ENCODE measurements around the gene ARHGEF10L. TPM values are rescaled to one million over a fixed set of nuclear protein-coding genes. Genes with fewer than 3 reads are reported as not detected.

The ARHGEF10L gene
- total and polyA plus RNA-seq, 8 donors: 36.2 to 104 (median 52.8) TPM

- no peaks in the 10 kb centered on the region for H3K27me3 ChIP-seq
- FAIRE-seq (no peak), DNase-seq (no peak), ATAC-seq (no peak)
- H3K9me3 ChIP-seq: no peaks in the 10 kb centered on the region
- no peak overlapping the region for H3K4me3 ChIP-seq
- intact Hi-C loops (cut with DNase I): no loop called here
- WGBS, 2 donors: 87 to 91% methylated on average over 32 of the region's 32 CpGs
- H3K4me1 ChIP-seq: no peaks in the 10 kb centered on the region
- peaks cover 0 to 38% (median 0%) of the 10 kb centered on the region in 3 donors for H3K36me3 ChIP-seq
- H3K27ac ChIP-seq: no peak overlapping the region
- TF ChIP-seq CTCF (IDR thresholded peaks at IDR 0.05): no peak
These were observed 107.2 kb downstream of the ARHGEF10L start for GRCh38 chr1:17646444-17647280.

GRCh38 chr1:17648457-17649145, 109.1 kb downstream of the ARHGEF10L start:
- Histone ChIP-seq H3K4me1 (no peaks in the 10 kb centered on the region), H3K4me3 (no peak overlapping the region), H3K27me3 (no peaks in the 10 kb centered on the region), H3K36me3 (peaks cover 2 to 48% (median 2%) of the 10 kb centered on the region in 3 donors), H3K27ac (peak overlapping the region in 3 of 4 donors; percentile 8 to 60 (median 59)), H3K9me3 (no peaks in the 10 kb centered on the region)
- ATAC-seq (peak; percentile 39 to 62 (median 46)), FAIRE-seq (no peak), DNase-seq (peak in 3 of 6 donors; percentile 54 to 60 (median 57))
- intact Hi-C loops (cut with DNase I): no loop called here
- TF ChIP-seq CTCF (IDR thresholded peaks at IDR 0.05): no peak
- WGBS, 2 donors: 57 to 63% methylated on average over 20 of the region's 20 CpGs

- no peak for TF ChIP-seq CTCF (IDR thresholded peaks at IDR 0.05)
- no peaks in the 10 kb centered on the region for H3K4me1 ChIP-seq
- DNase-seq (no peak), ATAC-seq (no peak), FAIRE-seq (no peak)
- no peaks in the 10 kb centered on the region for H3K9me3 ChIP-seq
- H3K27ac ChIP-seq: peak overlapping the region in 2 of 4 donors; percentile 59 to 60
- no peaks in the 10 kb centered on the region for H3K27me3 ChIP-seq
- H3K36me3 ChIP-seq: peaks cover 2 to 53% (median 3%) of the 10 kb centered on the region in 3 donors
- intact Hi-C loops (cut with DNase I): loop anchor here in 1 of 3 donors (10.0 kb wide), 1 partner anchor 265 kb away; no protein-coding TSS in a partner anchor
- WGBS, 2 donors: 89 to 91% methylated on average over 11 of the region's 11 CpGs
- H3K4me3 ChIP-seq: no peak overlapping the region
These were observed 110.0 kb downstream of the ARHGEF10L start for GRCh38 chr1:17649371-17650106.

GRCh38 chr1:17653276-17653675, 113.8 kb downstream of the ARHGEF10L start:
- no peak for TF ChIP-seq CTCF (IDR thresholded peaks at IDR 0.05)

More at GRCh38 chr1:17653276-17653675, 113.8 kb downstream of the ARHGEF10L start:
- no peak overlapping the region for H3K27ac ChIP-seq
- H3K27me3 ChIP-seq: no peaks in the 10 kb centered on the region
- H3K9me3 ChIP-seq: no peaks in the 10 kb centered on the region
- no peak for ATAC-seq
- FAIRE-seq: no peak
- WGBS, 2 donors: 75 to 83% methylated on average over 7 of the region's 7 CpGs
- no peaks in the 10 kb centered on the region for H3K4me1 ChIP-seq
- intact Hi-C loops (cut with DNase I): loop anchor here in 1 of 3 donors (10.0 kb wide), 1 partner anchor 262 kb away; no protein-coding TSS in a partner anchor
- H3K36me3 ChIP-seq: peaks cover 2 to 89% (median 30%) of the 10 kb centered on the region in 3 donors
- H3K4me3 ChIP-seq: no peak overlapping the region
- no peak for DNase-seq
